ENCODE results near the gene TLL2.

DNA sequence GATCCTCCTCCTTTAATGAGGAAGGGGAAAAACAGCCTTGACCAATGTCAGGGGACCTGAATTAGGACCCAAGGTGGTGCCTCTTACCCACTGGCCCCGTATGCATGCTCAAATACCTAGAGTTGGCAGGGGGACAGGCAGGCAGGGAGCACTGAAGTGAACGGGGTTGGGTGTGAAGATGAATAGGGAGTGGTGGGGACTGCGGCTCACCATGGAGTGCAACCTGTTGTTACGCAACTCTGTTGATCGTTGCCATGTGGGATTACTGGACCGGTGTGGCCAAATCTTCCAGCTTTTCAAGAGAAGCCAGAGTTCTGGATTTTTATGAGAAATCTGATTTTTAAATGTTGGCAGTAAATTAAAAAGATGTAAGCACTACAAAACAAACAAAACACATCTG is 48.1 kb downstream of the TLL2 start:
- no peak for TF ChIP-seq POLR2AphosphoS5 (IDR thresholded peaks at IDR 0.05; ENCODE audit: low read depth, low read length)
- no peak for TF ChIP-seq POLR2A (IDR thresholded peaks at IDR 0.05; ENCODE audit: low read depth, low read length)

All from GM12892 (cell line).